Thyroid gland (tissue), 4 donors: ENCODE results near the gene TMEM225B. TPM values are rescaled to one million over a fixed set of nuclear protein-coding genes. Genes with fewer than 3 reads are reported as not detected.
"Not testable (repeated sequence)": the region's sequence is repeated elsewhere in the genome, so short reads cannot be mapped to it uniquely, and the experiment has no call there.

Source experiments
- DNase-seq, 2 donors: peaks; one replicate each; pipeline ENCODE4 v3.0.0-alpha.2; 2019
- H3K27ac ChIP-seq, 3 donors: fragments of 200-600 bp; sonication (generic); 1 replicate in 2 of 3; 2 replicates in 1 of 3; pipeline ENCODE4 v1.5.1; 2016 to 2019; ENCODE audit warnings: mild to moderate bottlenecking in 1 of 3, moderate library complexity in 1 of 3
- H3K27me3 ChIP-seq: fragments of 200-600 bp; sonication (generic); one replicate; pipeline ENCODE4 v1.5.1; 2019
- H3K36me3 ChIP-seq, 2 donors: fragments of 200-600 bp; sonication (generic); one replicate each; pipeline ENCODE4 v1.5.1; 2016 to 2019
- H3K4me1 ChIP-seq, 2 donors: fragments of 200-600 bp; sonication (generic); one replicate each; pipeline ENCODE4 v1.5.1; 2017 to 2019
- H3K4me3 ChIP-seq, 3 donors: fragments of 200-600 bp; sonication (generic); replicated peaks in 1 of 3; 1 replicate in 2 of 3; 2 replicates in 1 of 3; pipeline ENCODE4 v1.5.1; 2016; ENCODE audit warnings: mild to moderate bottlenecking in 1 of 3
- H3K9me3 ChIP-seq: fragments of 200-600 bp; sonication (generic); one replicate; pipeline ENCODE4 v1.5.1; 2017
- CTCF ChIP-seq, 6 experiments: fragments of 200-600 bp in 3 of 6; fragments of 450-650 bp in 3 of 6; sonication (generic) in 3 of 6; IDR thresholded peaks; one replicate each; pipeline ENCODE4 v1.5.1; 2016 to 2019; ENCODE audit warnings: antibody characterized with exemption in 6 of 6, mild to moderate bottlenecking in 2 of 6, inconsistent platforms in 1 of 6, moderate library complexity in 1 of 6
- POLR2A ChIP-seq, 2 donors: fragments of 450-650 bp; IDR thresholded peaks; one replicate each; pipeline ENCODE4 v1.6.1; 2017; ENCODE audit warnings: antibody characterized with exemption in 2 of 2, mild to moderate bottlenecking in 2 of 2, moderate library complexity in 1 of 2
- WGBS, 2 donors: methylation state at CpG; one replicate each; pipeline ENCODE4 v1.1.5; 2017; 5-methylcytosine and 5-hydroxymethylcytosine counted together
- intact Hi-C: fragments of 100-400 bp; cut with DNase I; formaldehyde crosslinking; loops from one replicate; pipeline ENCODE4 v1.15.1; 2023
- total RNA-seq, 4 donors: library from RNA; depleted of rRNA; stranded (reverse); fragments of >200 nt; gene quantifications; one replicate each; pipeline ENCODE4 v1.2.3, GENCODE V29; 2016

TMEM225B gene
- total RNA-seq, 4 donors from 2014 or later = 1.1 to 3.2 (median 2.3) TPM

GRCh38 chr7:99631295-99632109 lies 33.4 kb downstream of the TMEM225B start:
- WGBS, 2 donors = 64 to 69% methylated on average over 9 of the region's 9 CpGs
- Histone ChIP-seq H3K4me1 (peaks cover 0 to 3% of the 10 kb centered on the region in 2 donors), H3K4me3 (no peak overlapping the region), H3K9me3 (no peaks in the 10 kb centered on the region), H3K27ac (no peak overlapping the region), H3K36me3 (peaks cover 30 to 45% of the 10 kb centered on the region in 2 donors), H3K27me3 (no peaks in the 10 kb centered on the region)
- TF ChIP-seq POLR2A (IDR thresholded peaks at IDR 0.05) (no peak), CTCF (IDR thresholded peaks at IDR 0.05) (no peak)
- intact Hi-C loops = no loop called here
- no peak for DNase-seq

- H3K36me3 ChIP-seq, H3K27me3 ChIP-seq, H3K4me3 ChIP-seq, intact Hi-C loops, H3K9me3 ChIP-seq, H3K27ac ChIP-seq, DNase-seq, H3K4me1 ChIP-seq: not testable (repeated sequence)
- WGBS, 2 donors = 84% methylated on average over 2 of the region's 2 CpGs
Observed at GRCh38 chr7:99637414-99637813, 39.3 kb downstream of the TMEM225B start.

GRCh38 chr7:99638731-99639130 lies 40.7 kb downstream of the TMEM225B start:
- TF ChIP-seq CTCF (IDR thresholded peaks at IDR 0.05) (no peak), POLR2A (IDR thresholded peaks at IDR 0.05) (no peak)
- no peaks in the 10 kb centered on the region for H3K27me3 ChIP-seq
- no peak overlapping the region for H3K4me3 ChIP-seq
- H3K4me1 ChIP-seq = peaks cover 0 to 3% of the 10 kb centered on the region in 2 donors
- no peaks in the 10 kb centered on the region for H3K9me3 ChIP-seq
- WGBS, 2 donors = 96% methylated on average over 23 of the region's 23 CpGs
- H3K27ac ChIP-seq = no peak overlapping the region
- DNase-seq = no peak
- intact Hi-C loops = no loop called here
- no peaks in the 10 kb centered on the region for H3K36me3 ChIP-seq

GRCh38 chr7:99639267-99639666 lies 41.2 kb downstream of the TMEM225B start:
- Histone ChIP-seq H3K27me3 (no peaks in the 10 kb centered on the region), H3K27ac (no peak overlapping the region), H3K36me3 (no peaks in the 10 kb centered on the region), H3K9me3 (no peaks in the 10 kb centered on the region), H3K4me3 (no peak overlapping the region), H3K4me1 (peaks cover 0 to 3% of the 10 kb centered on the region in 2 donors)
- TF ChIP-seq POLR2A (IDR thresholded peaks at IDR 0.05) (no peak), CTCF (IDR thresholded peaks at IDR 0.05) (no peak)
- no peak for DNase-seq
- intact Hi-C loops = no loop called here

GRCh38 chr7:99642027-99642426 lies 44.0 kb downstream of the TMEM225B start:
- no peak for DNase-seq

More at GRCh38 chr7:99642027-99642426, 44.0 kb downstream of the TMEM225B start:
- intact Hi-C loops = no loop called here
- no peaks in the 10 kb centered on the region for H3K9me3 ChIP-seq
- H3K4me3 ChIP-seq = no peak overlapping the region
- H3K36me3 ChIP-seq = no peaks in the 10 kb centered on the region
- no peak overlapping the region for H3K27ac ChIP-seq
- WGBS, 2 donors = 98% methylated on average over 1 of the region's 1 CpG
- no peaks in the 10 kb centered on the region for H3K4me1 ChIP-seq
- TF ChIP-seq CTCF (IDR thresholded peaks at IDR 0.05) = no peak
- TF ChIP-seq POLR2A (IDR thresholded peaks at IDR 0.05) = no peak
- no peaks in the 10 kb centered on the region for H3K27me3 ChIP-seq
